ENCODE results near the gene KRT5.

The KRT5 gene
- total RNA-seq = 0 reads per million in 2 donors

- no peak for DNase-seq
These were observed at the start of gene KRT5 for GRCh38 chr12:52519826-52520662. KRT5 (minus strand) TSS chr12:52520394; CDS start chr12:52520296, 98 bp downstream.

- no peak for DNase-seq
These were observed 47.9 kb upstream of the KRT5 start for GRCh38 chr12:52568111-52568510.

DNA sequence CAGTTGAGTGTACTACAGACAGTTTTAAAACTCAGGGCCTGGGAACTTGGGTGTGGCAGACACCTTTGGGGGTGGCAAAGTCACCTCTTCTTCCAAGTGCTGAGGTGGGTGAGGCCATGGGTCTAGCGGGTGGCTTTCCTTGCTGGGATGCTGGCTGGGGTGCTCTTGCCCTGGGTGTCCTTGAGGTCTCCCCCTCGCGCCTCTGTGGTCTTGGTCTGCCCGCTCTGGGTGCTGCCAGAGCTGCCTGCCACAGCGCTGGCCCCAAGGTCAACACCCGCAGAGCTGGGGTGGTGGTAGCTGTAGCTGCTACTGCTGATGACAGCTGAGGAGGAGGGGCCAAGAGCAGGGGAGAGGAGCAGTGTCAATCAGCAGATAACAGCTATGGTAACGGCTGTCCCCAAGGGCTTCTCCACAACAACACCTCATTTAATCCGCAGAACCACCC is 46.7 kb upstream of the KRT5 start:
- no peak for DNase-seq

- no peak for DNase-seq
These were observed 44.4 kb upstream of the KRT5 start for GRCh38 chr12:52564582-52564981.

- DNase-seq = no peak
These were observed 41.8 kb upstream of the KRT5 start for GRCh38 chr12:52561880-52562449.

- DNase-seq = no peak
These were observed 39.8 kb upstream of the KRT5 start for GRCh38 chr12:52559979-52560378.

DNA sequence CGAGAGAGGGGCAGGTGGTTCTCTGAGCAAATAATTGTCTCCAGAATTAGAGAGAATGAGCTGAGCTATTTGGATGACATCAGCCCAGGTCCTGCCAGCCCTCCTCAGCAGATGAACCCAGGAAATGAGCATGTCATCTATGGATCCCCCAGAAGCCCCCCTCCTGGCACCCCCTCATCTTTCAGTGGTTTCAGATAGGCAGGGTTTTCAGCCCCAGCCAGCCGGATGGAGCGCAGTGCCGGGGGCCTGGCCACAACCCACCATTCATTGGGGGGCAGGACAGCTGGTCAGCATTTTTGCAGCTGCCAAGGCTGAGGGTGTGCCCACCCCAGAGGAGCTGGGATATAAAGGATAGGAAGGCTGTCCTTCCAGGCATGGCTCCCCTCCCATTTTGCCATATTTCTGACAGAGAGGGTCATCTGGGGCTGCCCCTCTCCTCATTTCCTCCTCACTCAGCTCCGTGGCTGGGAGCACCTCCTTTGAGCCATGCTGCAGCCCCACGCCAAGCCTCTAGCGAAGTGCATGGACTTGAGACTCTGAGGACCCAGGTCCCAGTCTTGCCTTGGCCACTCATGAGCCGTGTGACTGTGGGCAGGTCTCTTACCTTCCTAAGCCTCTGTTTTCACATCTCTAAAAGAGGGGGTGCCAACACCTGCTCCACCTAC is 38.7 kb upstream of the KRT5 start:
- DNase-seq = no peak

DNA sequence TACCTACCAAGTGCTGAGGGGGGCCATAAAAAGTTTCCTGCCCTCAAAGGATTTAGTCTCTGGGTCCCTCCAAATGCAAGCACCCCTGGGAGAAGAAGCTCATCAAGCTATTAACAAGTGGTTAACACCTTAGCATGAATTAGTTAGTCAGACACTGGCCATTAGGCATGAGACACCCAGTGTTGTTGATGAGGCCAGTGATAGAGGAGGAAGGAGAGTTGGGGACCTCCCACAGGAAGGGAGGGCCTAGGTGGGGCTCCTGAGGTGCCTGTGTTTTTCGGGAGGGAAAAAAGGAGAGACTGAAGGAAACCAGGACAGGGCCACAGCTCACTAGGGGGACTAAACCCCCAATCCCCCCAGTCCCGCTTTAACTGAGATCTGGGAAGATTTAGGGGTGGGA is 37.3 kb upstream of the KRT5 start:
- DNase-seq = no peak

GRCh38 chr12:52555577-52555976 is 35.4 kb upstream of the KRT5 start:
- no peak for DNase-seq

- no peak for DNase-seq
These were observed 32.5 kb upstream of the KRT5 start, which contains the start of gene KRT71 for GRCh38 chr12:52552681-52553195. KRT71 (minus strand) TSS chr12:52553145; CDS start chr12:52553077, 68 bp downstream.

GRCh38 chr12:52552055-52552454 is 31.9 kb upstream of the KRT5 start:
- DNase-seq = no peak

- DNase-seq = no peak
These were observed 31.1 kb upstream of the KRT5 start for GRCh38 chr12:52551216-52551865.

DNA sequence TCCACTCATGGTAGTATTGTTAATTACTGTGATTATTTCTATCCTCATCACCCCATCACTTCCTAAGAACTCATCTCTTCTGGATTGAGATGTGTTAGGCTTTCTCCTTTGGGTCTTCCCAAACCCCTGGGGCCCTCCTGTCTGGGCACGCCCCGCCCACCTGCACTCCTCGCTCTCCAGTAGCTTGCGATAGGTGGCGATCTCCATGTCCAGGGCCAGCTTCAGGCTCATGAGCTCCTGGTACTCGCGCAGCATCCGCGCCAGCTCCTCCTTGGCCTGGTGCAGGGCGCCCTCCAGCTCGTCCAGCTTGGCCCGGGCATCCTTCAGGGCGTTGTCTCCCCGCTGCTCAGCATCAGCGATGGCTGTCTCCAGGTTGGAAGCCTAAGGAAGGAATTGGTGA is 25.9 kb upstream of the KRT5 start:
- no peak for DNase-seq

DNA sequence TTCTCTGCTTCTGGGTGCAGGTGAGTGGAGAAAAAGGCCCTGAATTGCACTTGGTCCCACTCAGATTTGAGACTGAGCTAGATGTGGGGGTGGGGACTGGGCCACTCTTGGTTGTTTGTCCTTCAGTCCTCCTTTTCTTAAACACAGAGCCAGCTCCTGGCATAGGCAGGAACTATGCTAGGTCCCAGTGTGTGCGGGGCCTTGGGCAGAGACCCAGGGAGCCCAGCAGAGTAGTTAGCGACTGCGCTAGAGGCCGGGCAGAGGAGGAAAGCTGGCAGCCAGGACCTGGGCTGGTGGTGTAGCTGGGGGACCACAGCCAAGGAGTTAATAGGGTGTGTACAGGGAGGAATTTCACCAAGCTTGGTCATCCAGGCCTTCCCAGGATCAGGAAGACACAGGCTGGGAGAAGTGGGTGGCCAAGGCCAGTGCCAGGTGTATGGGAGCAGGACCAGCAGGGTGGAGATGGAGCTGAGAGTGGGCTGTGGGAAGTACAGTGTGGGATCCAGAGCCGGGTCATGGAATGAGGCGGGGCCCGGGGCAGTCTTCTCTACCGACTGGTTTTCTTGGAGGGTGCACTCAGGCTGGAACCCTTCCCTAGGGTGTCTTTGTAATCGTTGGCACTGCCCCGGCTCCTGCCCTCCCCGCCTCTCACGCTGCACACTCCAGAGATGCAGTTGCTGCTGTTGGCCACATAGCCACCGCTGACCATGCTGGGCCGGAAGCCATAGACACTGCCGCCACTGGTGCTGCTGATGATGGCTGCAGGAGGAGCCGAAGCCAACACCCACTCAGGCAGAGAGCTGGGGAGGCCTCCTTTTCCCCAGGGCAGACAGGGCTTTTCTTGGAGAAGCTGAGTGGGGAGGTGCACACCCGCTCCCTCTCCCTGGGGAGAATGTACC is 24.0 kb upstream of the KRT5 start:
- DNase-seq = no peak

DNA sequence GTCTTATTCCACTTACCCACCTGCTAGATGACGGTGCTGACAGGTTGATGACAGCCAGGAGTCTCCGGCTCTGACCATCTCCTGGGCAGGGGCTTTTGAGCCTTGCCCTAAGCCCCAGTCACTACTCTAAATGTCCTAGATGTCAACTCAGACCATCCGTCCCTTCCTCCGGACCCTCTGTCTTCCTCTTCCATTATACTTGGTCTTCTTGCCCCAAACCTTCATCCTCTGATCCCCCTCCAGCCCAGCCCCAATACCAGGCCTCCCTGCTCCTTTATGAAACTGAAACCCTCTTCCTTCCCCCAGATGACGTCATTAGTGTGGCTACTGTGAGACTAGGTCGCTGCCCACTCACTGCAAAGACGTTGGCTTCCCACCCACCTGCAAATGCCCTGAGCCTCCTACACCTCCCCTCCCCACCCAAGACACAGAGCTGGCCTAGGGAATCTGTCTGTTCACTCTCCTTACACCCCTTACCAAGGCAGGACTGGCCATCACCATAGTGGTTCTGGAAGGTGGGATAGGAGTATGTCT is 22.7 kb upstream of the KRT5 start:
- DNase-seq = no peak

DNA sequence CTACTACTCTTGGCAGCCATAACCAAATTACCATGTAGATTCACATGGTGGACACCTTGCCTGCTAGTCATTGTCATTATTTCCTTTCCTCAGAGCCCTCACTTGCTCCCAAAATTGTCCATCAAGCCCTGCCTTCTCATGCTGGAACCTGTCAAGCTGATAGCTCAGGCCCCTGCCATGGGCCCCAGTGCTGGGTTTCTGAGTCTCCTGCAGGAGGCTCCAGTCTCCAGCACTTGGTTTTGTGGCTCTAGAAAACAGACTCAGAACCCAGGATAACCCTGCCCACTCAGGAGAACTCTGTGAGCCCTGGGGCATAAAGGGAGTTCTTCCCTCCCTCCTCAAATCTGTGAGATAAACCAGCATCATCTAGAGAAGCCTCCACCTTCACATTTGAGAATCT is 22.0 kb upstream of the KRT5 start:
- DNase-seq = no peak

- no peak for DNase-seq
These were observed 21.5 kb upstream of the KRT5 start for GRCh38 chr12:52541709-52542108.

- no peak for DNase-seq
These were observed 20.3 kb upstream of the KRT5 start for GRCh38 chr12:52540531-52540930.

DNA sequence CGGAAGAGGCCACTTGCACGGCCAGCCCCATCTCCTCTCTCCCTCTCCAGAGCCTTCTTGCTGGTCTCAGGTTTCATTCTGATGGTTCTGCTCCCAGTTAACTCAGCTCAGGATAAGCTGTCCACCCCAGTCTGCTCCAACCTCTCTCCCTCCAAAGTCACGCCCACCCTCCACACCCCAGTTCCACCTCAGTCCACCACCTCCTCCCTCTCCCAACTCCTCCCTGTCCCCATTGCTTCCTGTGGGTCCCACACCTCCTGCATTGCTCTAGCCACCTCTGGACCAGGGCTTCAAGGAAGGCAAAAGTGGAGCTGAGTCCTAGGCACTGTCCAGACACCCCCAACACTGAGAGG is 19.6 kb upstream of the KRT5 start:
- DNase-seq = no peak

DNA sequence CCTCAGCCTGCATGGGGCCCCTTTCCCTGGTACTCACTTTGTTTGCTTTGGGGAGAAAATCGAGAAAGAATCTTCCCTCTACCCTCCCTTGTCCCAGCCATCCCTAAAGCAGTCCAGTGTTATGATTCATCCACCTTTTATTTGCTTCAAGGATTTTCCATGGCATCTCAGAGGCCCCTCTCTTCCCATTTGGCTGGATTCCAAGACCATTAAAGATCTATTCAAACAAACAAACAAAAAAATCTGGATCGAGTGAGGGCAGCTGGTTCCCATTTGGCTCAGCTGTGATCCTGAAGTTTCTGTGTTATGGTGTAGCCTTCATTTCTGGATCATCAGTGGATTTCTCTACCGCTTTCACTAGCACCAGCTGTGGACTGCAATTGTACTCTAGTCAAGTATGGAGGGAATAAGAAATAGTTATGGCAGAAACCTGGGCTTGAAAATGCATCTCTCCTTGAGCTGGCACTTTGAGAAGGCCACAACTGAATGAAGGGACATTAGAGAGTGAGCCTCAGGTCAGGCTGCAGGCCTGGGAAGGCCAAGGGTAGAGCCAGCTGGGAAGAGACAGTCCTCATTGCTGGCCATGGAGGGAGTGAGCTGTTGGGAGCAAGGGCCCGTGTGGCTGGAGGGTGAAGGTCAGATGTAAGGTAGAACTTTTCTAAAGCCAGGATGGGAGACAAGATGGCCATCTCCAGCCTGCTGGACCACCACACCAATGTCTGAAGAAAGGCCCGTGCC is 19.1 kb upstream of the KRT5 start:
- DNase-seq = no peak

DNA sequence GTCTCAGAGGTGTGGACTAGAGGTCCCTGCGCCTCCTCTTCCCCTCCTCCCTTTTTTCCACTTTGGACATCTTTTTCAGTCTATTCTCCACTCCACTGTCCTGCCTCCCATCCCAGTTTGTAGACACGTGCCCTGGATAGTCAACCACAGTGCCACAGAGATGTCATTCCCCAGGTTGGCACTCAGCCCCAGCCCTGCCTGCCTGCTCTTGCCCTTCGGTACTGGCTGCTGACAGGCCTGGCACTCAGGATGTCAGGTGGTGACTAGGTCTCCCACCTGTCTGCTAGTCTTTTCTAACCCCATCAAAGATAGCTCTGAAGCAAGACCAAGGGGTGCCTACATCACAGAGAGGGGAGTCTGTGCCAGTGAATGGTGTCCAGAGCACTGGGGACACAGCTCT is 16.9 kb upstream of the KRT5 start:
- DNase-seq = no peak

All from T-helper 9 cell (primary cell).